H9 (cell line): Measurements from ENCODE around the gene CCDC159. TPM values are rescaled to one million over a fixed set of nuclear protein-coding genes. Genes with fewer than 3 reads are reported as not detected.

Experiments used
- DNase-seq: peaks from one replicate; pipeline ENCODE4 v3.0.0-alpha.2; 2017
- H2AFZ ChIP-seq: one replicate; pipeline ENCODE4 v1.6.1; 2013; ENCODE audit warnings: mild to moderate bottlenecking, low read length, control low read depth, moderate library complexity
- H2AK5ac ChIP-seq: 2 replicates; pipeline ENCODE4 v1.6.1; 2013; ENCODE audit warnings: low read length, control low read depth, mixed read lengths; ENCODE audit not compliant: insufficient read length
- H2BK120ac ChIP-seq: one replicate; pipeline ENCODE4 v1.6.1; 2013; ENCODE audit warnings: low read depth, mild to moderate bottlenecking, low read length, control low read depth, inconsistent platforms; ENCODE audit not compliant: poor library complexity, severe bottlenecking
- H2BK12ac ChIP-seq: 2 replicates; pipeline ENCODE4 v1.6.1; 2013; ENCODE audit warnings: low read length, control low read depth, mixed read lengths, low read depth; ENCODE audit not compliant: insufficient read length
- H2BK15ac ChIP-seq: 2 replicates; pipeline ENCODE4 v1.6.1; 2013; ENCODE audit warnings: low read depth, low read length, control low read depth
- H2BK20ac ChIP-seq: one replicate; pipeline ENCODE4 v1.6.1; 2013; ENCODE audit warnings: low read depth, mild to moderate bottlenecking, low read length, control low read depth, inconsistent platforms; ENCODE audit not compliant: poor library complexity, severe bottlenecking
- H2BK5ac ChIP-seq: 2 replicates; pipeline ENCODE4 v1.6.1; 2013; ENCODE audit warnings: low read length, control low read depth, mixed read lengths; ENCODE audit not compliant: insufficient read length
- H3K14ac ChIP-seq: 2 replicates; pipeline ENCODE4 v1.6.1; 2013; ENCODE audit warnings: low read length, control low read depth; ENCODE audit not compliant: insufficient read depth
- H3K18ac ChIP-seq: 2 replicates; pipeline ENCODE4 v1.6.1; 2013; ENCODE audit warnings: low read depth, mild to moderate bottlenecking, mixed read lengths, low read length, control low read depth; ENCODE audit not compliant: insufficient read length
- H3K23ac ChIP-seq: 2 replicates; pipeline ENCODE4 v1.6.1; 2013; ENCODE audit warnings: low read length, control low read depth, mixed read lengths, low read depth; ENCODE audit not compliant: insufficient read length
- H3K23me2 ChIP-seq: 2 replicates; pipeline ENCODE4 v1.6.1; 2013; ENCODE audit warnings: low read depth, mild to moderate bottlenecking, mixed read lengths, low read length, control low read depth; ENCODE audit not compliant: insufficient read length, poor library complexity, severe bottlenecking
- H3K27ac ChIP-seq: 2 replicates; pipeline ENCODE4 v1.5.1; 2013; ENCODE audit warnings: low read length, control low read depth, mixed read lengths, low read depth; ENCODE audit not compliant: insufficient read length
- H3K27me3 ChIP-seq: 2 replicates; pipeline ENCODE4 v1.6.1; 2013; ENCODE audit warnings: low read length, control low read depth, inconsistent platforms; ENCODE audit not compliant: insufficient read depth
- H3K4ac ChIP-seq: 2 replicates; pipeline ENCODE4 v1.6.1; 2013; ENCODE audit warnings: low read depth, mild to moderate bottlenecking, control low read depth, inconsistent platforms, low read length, moderate library complexity
- H3K4me1 ChIP-seq: 2 replicates; pipeline ENCODE4 v1.6.1; 2013; ENCODE audit warnings: low read length, control low read depth, inconsistent platforms; ENCODE audit not compliant: insufficient read depth
- H3K4me2 ChIP-seq: 2 replicates; pipeline ENCODE4 v1.6.1; 2013; ENCODE audit warnings: low read length, control low read depth, mixed read lengths; ENCODE audit not compliant: insufficient read length, insufficient read depth
- H3K56ac ChIP-seq: 2 replicates; pipeline ENCODE4 v1.6.1; 2013; ENCODE audit warnings: low read depth, mild to moderate bottlenecking, mixed read lengths, low read length, control low read depth; ENCODE audit not compliant: insufficient read length
- H3K79me1 ChIP-seq: 2 replicates; pipeline ENCODE4 v1.6.1; 2013; ENCODE audit warnings: low read depth, mild to moderate bottlenecking, moderate library complexity, low read length, control low read depth, inconsistent platforms; ENCODE audit not compliant: insufficient read depth, poor library complexity, severe bottlenecking
- H3K79me2 ChIP-seq: 2 replicates; pipeline ENCODE4 v1.6.1; 2013; ENCODE audit warnings: low read length, control low read depth, inconsistent platforms; ENCODE audit not compliant: insufficient read depth
- H3K9ac ChIP-seq: 2 replicates; pipeline ENCODE4 v1.6.1; 2013; ENCODE audit warnings: low read length, control low read depth, mixed read lengths; ENCODE audit not compliant: insufficient read length; ENCODE audit errors: extremely low read depth
- H3K9me3 ChIP-seq: one replicate; pipeline ENCODE4 v1.6.1; 2013; ENCODE audit warnings: low read depth, low read length, inconsistent platforms; ENCODE audit not compliant: control insufficient read depth
- H3T11ph ChIP-seq: one replicate; pipeline ENCODE4 v1.6.1; 2013; ENCODE audit warnings: mild to moderate bottlenecking, low read length, control low read depth, inconsistent platforms
- H4K20me1 ChIP-seq: one replicate; pipeline ENCODE4 v1.6.1; 2013; ENCODE audit not compliant: control insufficient read depth, insufficient read length, insufficient read depth
- H4K5ac ChIP-seq: 2 replicates; pipeline ENCODE4 v1.6.1; 2013; ENCODE audit warnings: low read depth, mild to moderate bottlenecking, mixed read lengths, low read length, control low read depth; ENCODE audit not compliant: insufficient read length
- H4K8ac ChIP-seq: replicated peaks from 2 replicates; pipeline ENCODE4 v1.6.1; 2013; ENCODE audit warnings: low read length, control low read depth, mixed read lengths, low read depth; ENCODE audit not compliant: insufficient read length
- H4K91ac ChIP-seq: 2 replicates; pipeline ENCODE4 v1.6.1; 2013; ENCODE audit warnings: low read depth, mild to moderate bottlenecking, moderate library complexity, mixed read lengths, low read length, control low read depth; ENCODE audit not compliant: insufficient read length
- H3K27ac Mint-ChIP-seq, 3 experiments: 2 replicates in 2 of 3; 3 replicates in 1 of 3; pipeline ENCODE4 v1.8.0; 2020 to 2021; ENCODE audit warnings: mixed read lengths in 3 of 3, mild to moderate bottlenecking in 1 of 3, moderate library complexity in 1 of 3
- H3K27me3 Mint-ChIP-seq: 2 replicates; pipeline ENCODE4 v1.8.0; 2021; ENCODE audit warnings: low read depth, mild to moderate bottlenecking, moderate library complexity, mixed read lengths
- H3K36me3 Mint-ChIP-seq, 3 experiments: 2 replicates in 2 of 3; 3 replicates in 1 of 3; pipeline ENCODE4 v1.8.0; 2020 to 2021; ENCODE audit warnings: low read depth in 3 of 3, mixed read lengths in 3 of 3; ENCODE audit not compliant: insufficient read depth in 1 of 3
- H3K4me1 Mint-ChIP-seq, 2 experiments: 2 replicates each; pipeline ENCODE4 v1.8.0; 2020; ENCODE audit warnings: mixed read lengths in 2 of 2
- H3K4me3 Mint-ChIP-seq, 2 experiments: 2 replicates in 1 of 2; 3 replicates in 1 of 2; pipeline ENCODE4 v1.8.0; 2020 to 2021; ENCODE audit warnings: mild to moderate bottlenecking in 2 of 2, mixed read lengths in 2 of 2, moderate library complexity in 1 of 2
- H3K9me3 Mint-ChIP-seq, 2 experiments: 2 replicates in 1 of 2; 3 replicates in 1 of 2; pipeline ENCODE4 v1.8.0; 2020; ENCODE audit warnings: mild to moderate bottlenecking in 2 of 2, mixed read lengths in 2 of 2, moderate library complexity in 1 of 2
- WGBS: extraction: QIAGEN DNeasy Blood & Tissue Kit; methylation state at CpG from one replicate; pipeline ENCODE4 v1.1.7; 2013; ENCODE audit warnings: missing lambda C conversion rate, low lambda C conversion rate, mixed read lengths; ENCODE audit not compliant: insufficient read length; ENCODE audit errors: extremely low coverage; 5-methylcytosine and 5-hydroxymethylcytosine counted together
- total RNA-seq: library from RNA; stranded (reverse); gene quantifications from 2 replicates; pipeline ENCODE4 v1.2.1, GENCODE V29; 2021
- TF ChIP-seq, protein P1 (sequence below): fragments of 200-600 bp; sonication (generic); conservative IDR thresholded peaks from 3 replicates; pipeline ENCODE4 v1.8.0; 2021; ENCODE audit warnings: antibody characterized with exemption, mild to moderate bottlenecking

Gene CCDC159
- total RNA-seq, 1 experiment from 2014 or later: 5.7 TPM

DNA sequence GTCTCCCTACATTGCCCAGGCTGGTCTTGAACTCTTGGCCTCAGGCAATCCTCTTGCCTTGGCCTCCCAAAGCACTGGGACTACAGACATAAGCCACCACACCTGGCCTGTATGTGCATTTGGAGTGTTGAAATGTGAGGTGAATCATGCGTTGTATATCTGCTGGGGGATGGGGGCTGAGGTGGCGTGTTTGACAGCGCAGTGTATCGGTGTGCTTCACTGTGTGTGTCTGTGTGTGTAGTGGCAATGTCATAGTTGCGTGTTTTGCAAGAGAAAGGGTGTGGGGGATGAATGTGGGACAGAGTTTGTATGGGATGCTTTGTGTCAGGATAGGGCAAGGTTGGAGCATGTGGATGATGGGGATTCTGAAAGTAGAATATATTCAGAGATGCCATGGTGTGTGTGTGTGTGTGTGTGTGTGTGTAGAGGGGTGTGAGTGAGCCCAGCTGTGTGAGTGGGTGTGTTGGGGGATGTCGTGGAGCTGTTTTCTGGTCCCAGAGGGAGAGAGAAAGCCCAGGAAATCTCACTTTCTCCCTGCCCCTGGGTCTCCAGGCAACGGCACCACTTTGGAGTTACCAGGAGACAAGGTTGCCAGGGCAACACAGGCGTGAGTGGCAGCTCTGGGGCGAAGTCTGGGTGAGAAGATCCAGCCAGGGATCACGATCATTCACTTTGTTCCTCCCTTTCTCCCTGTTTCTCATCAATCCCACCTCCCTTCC lies 27.0 kb downstream of the CCDC159 start:
- TF ChIP-seq, protein P1, sequence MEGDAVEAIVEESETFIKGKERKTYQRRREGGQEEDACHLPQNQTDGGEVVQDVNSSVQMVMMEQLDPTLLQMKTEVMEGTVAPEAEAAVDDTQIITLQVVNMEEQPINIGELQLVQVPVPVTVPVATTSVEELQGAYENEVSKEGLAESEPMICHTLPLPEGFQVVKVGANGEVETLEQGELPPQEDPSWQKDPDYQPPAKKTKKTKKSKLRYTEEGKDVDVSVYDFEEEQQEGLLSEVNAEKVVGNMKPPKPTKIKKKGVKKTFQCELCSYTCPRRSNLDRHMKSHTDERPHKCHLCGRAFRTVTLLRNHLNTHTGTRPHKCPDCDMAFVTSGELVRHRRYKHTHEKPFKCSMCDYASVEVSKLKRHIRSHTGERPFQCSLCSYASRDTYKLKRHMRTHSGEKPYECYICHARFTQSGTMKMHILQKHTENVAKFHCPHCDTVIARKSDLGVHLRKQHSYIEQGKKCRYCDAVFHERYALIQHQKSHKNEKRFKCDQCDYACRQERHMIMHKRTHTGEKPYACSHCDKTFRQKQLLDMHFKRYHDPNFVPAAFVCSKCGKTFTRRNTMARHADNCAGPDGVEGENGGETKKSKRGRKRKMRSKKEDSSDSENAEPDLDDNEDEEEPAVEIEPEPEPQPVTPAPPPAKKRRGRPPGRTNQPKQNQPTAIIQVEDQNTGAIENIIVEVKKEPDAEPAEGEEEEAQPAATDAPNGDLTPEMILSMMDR: no peak
- no CpG with 5 or more reads among the region's 10 CpGs for WGBS

More for the DNA sequence above, 27.0 kb downstream of the CCDC159 start:
- no peak overlapping the region; a peak in 1 of 5 replicates for H3K4me3 Mint-ChIP-seq
- Histone ChIP-seq H3K9ac (no peak overlapping the region), H3T11ph (no peak overlapping the region), H2BK12ac (no peak overlapping the region), H3K4me2 (peak overlapping the region; percentile 11), H3K79me2 (no peaks in the 10 kb centered on the region), H3K14ac (no peak overlapping the region), H2BK20ac (no peak overlapping the region), H4K20me1 (no peaks in the 10 kb centered on the region), H4K8ac (no peak overlapping the region), H3K79me1 (no peaks in the 10 kb centered on the region), H3K4me1 (no peaks in the 10 kb centered on the region), H4K5ac (no peak overlapping the region), H3K27me3 (no peaks in the 10 kb centered on the region), H2BK15ac (no peak overlapping the region), H2AK5ac (no peak overlapping the region), H3K23ac (no peak overlapping the region), H2BK120ac (no peak overlapping the region), H2BK5ac (no peak overlapping the region), H2AFZ (no peak overlapping the region), H3K27ac (no peak overlapping the region), H4K91ac (no peak overlapping the region), H3K9me3 (no peaks in the 10 kb centered on the region), H3K18ac (no peak overlapping the region), H3K56ac (no peak overlapping the region), H3K4ac (no peak overlapping the region), H3K23me2 (no peaks in the 10 kb centered on the region)
- H3K27ac Mint-ChIP-seq: peak overlapping the region in 1 of 3 experiments; percentile 68; a peak in 3 of 7 replicates
- no peaks in the 10 kb centered on the region for H3K27me3 Mint-ChIP-seq
- peaks cover 3 to 28% (median 19%) of the 10 kb centered on the region in 3 experiments for H3K36me3 Mint-ChIP-seq
- DNase-seq: peak; percentile 74
- peaks cover 6 to 18% of the 10 kb centered on the region in 2 experiments for H3K4me1 Mint-ChIP-seq
- no peaks in the 10 kb centered on the region for H3K9me3 Mint-ChIP-seq
